Measurements from ENCODE around the gene CSTB.
A peak's percentile ranks its signal among the peaks of the same experiment; 100 is the strongest.

Gene CSTB

GRCh38 chr21:43801006-43801783, 25.1 kb upstream of the CSTB start:
- CTCF ChIA-PET: interaction anchor here (0.6 to 1.2 kb wide), 2 partner anchors 11 to 12 kb away, joined by 4 to 6 read pairs; no protein-coding TSS in a partner anchor
- POLR2A ChIA-PET: interaction anchor here (0.5 to 1.6 kb wide), 2 partner anchors 10 to 35 kb away, joined by 3 to 4 read pairs; no protein-coding TSS in a partner anchor
- Histone ChIP-seq H3K4me3 (ENCODE audit: low read depth, low read length) (no peak overlapping the region), H3K36me3 (ENCODE audit: control insufficient read depth in 2 of 2, insufficient read depth in 1 of 2, low read length in 2 of 2) (peaks cover 19 to 94% of the 10 kb centered on the region in 2 experiments; a peak in 2 of 3 replicates), H3K9me3 (ENCODE audit: control insufficient read depth, insufficient read depth, low read depth, low read length) (no peaks in the 10 kb centered on the region), H3K27ac (ENCODE audit: extremely low read depth, low read depth, low read length) (no peak overlapping the region), H3K4me1 (ENCODE audit: control insufficient read depth, insufficient read depth, low read length) (no peaks in the 10 kb centered on the region)
- TF ChIP-seq ZNF112 (tag by site-specific recombination; IDR thresholded peaks at IDR 0.05): no peak
- no peak for TF ChIP-seq FEZF1 (tag by site-specific recombination; IDR thresholded peaks at IDR 0.05)
- TF ChIP-seq ZNF548 (tag by site-specific recombination; IDR thresholded peaks at IDR 0.05): no peak
- TF ChIP-seq ZNF501 (tag by site-specific recombination; IDR thresholded peaks at IDR 0.05): no peak
- TF ChIP-seq ZNF2 (tag by site-specific recombination; IDR thresholded peaks at IDR 0.05): no peak
- no peak for TF ChIP-seq ZNF132 (tag by site-specific recombination; IDR thresholded peaks at IDR 0.05; ENCODE audit: borderline replicate concordance)
- no peak for TF ChIP-seq KLF8 (tag by site-specific recombination; IDR thresholded peaks at IDR 0.05)
- no peak for TF ChIP-seq HOXC10 (CRISPR knock-in tag; IDR thresholded peaks at IDR 0.05)
- TF ChIP-seq ZFHX2 (tag by site-specific recombination; conservative IDR thresholded peaks at IDR 0.05): peak; percentile 26; the same call in 1 of the 2 replicates
- TF ChIP-seq ZNF600 (tag by site-specific recombination; IDR thresholded peaks at IDR 0.05): no peak
- TF ChIP-seq EGR2 (tag by site-specific recombination; IDR thresholded peaks at IDR 0.05; ENCODE audit: low read depth): 0 out of 2 replicates have a peak, but pooled peaks have one; percentile 21
- TF ChIP-seq WT1 (tag by site-specific recombination; IDR thresholded peaks at IDR 0.05): no peak
- no peak for TF ChIP-seq ZEB2 (tag by site-specific recombination; IDR thresholded peaks at IDR 0.05)
- no peak for TF ChIP-seq ZNF133 (tag by site-specific recombination; IDR thresholded peaks at IDR 0.05)
- no peak for TF ChIP-seq ZNF302 (tag by site-specific recombination; IDR thresholded peaks at IDR 0.05; ENCODE audit: low read depth)
- TF ChIP-seq SCRT1 (tag by site-specific recombination; IDR thresholded peaks at IDR 0.05; ENCODE audit: borderline replicate concordance): no peak

GRCh38 chr21:43800566-43800965, 24.5 kb upstream of the CSTB start:
- Histone ChIP-seq H3K36me3 (ENCODE audit: control insufficient read depth in 2 of 2, insufficient read depth in 1 of 2, low read length in 2 of 2) (peaks cover 25 to 95% of the 10 kb centered on the region in 2 experiments), H3K4me3 (ENCODE audit: low read depth, low read length) (no peak overlapping the region), H3K9me3 (ENCODE audit: control insufficient read depth, insufficient read depth, low read depth, low read length) (no peaks in the 10 kb centered on the region), H3K27ac (ENCODE audit: extremely low read depth, low read depth, low read length) (no peak overlapping the region), H3K4me1 (ENCODE audit: control insufficient read depth, insufficient read depth, low read length) (no peaks in the 10 kb centered on the region)
- POLR2A ChIA-PET: interaction anchor here (0.5 to 1.6 kb wide), 2 partner anchors 11 to 35 kb away, joined by 3 to 4 read pairs; no protein-coding TSS in a partner anchor
- TF ChIP-seq ZNF433 (tag by site-specific recombination; IDR thresholded peaks at IDR 0.05; ENCODE audit: low read depth): no peak
- TF ChIP-seq INSM2 (tag by site-specific recombination; IDR thresholded peaks at IDR 0.05): no peak
- no peak for TF ChIP-seq BCL11B (tag by site-specific recombination; IDR thresholded peaks at IDR 0.05; ENCODE audit: low read depth)
- CTCF ChIA-PET: interaction anchor here (0.6 to 1.2 kb wide), 2 partner anchors 11 to 12 kb away, joined by 4 to 6 read pairs; no protein-coding TSS in a partner anchor

GRCh38 chr21:43800124-43800523, 24.0 kb upstream of the CSTB start:
- CTCF ChIA-PET: interaction anchor here (1.0 to 1.2 kb wide), 2 partner anchors 10 to 175 kb away, joined by 3 to 6 read pairs; no protein-coding TSS in a partner anchor
- POLR2A ChIA-PET: interaction anchor here (1.6 kb wide), 1 partner anchor 11 kb away, joined by 3 read pairs; no protein-coding TSS in a partner anchor
- TF ChIP-seq ZNF350 (tag by site-specific recombination; IDR thresholded peaks at IDR 0.05) (no peak), ZSCAN5A (tag by site-specific recombination; IDR thresholded peaks at IDR 0.05) (no peak), MEIS1 (CRISPR knock-in tag; IDR thresholded peaks at IDR 0.05; ENCODE audit: borderline replicate concordance) (no peak), ZNF600 (tag by site-specific recombination; IDR thresholded peaks at IDR 0.05) (no peak), ZNF658 (tag by site-specific recombination; IDR thresholded peaks at IDR 0.05) (no peak), WT1 (tag by site-specific recombination; IDR thresholded peaks at IDR 0.05) (no peak), PATZ1 (tag by site-specific recombination; IDR thresholded peaks at IDR 0.05) (no peak), ZNF354C (tag by site-specific recombination; IDR thresholded peaks at IDR 0.05; ENCODE audit: borderline replicate concordance, low read depth) (no peak)

More at GRCh38 chr21:43800124-43800523, 24.0 kb upstream of the CSTB start:
- H3K4me1 ChIP-seq (ENCODE audit: control insufficient read depth, insufficient read depth, low read length): no peaks in the 10 kb centered on the region
- H3K4me3 ChIP-seq (ENCODE audit: low read depth, low read length): no peak overlapping the region
- peaks cover 28 to 95% of the 10 kb centered on the region in 2 experiments for H3K36me3 ChIP-seq (ENCODE audit: control insufficient read depth in 2 of 2, insufficient read depth in 1 of 2, low read length in 2 of 2)
- H3K27ac ChIP-seq (ENCODE audit: extremely low read depth, low read depth, low read length): no peak overlapping the region
- no peaks in the 10 kb centered on the region for H3K9me3 ChIP-seq (ENCODE audit: control insufficient read depth, insufficient read depth, low read depth, low read length)
